ENCODE data around the gene C17orf100. TPM values are rescaled to one million over a fixed set of nuclear protein-coding genes. Genes with fewer than 3 reads are reported as not detected.

Gene C17orf100
- total and polyA plus RNA-seq, 7 donors = 0.34 to 1.4 (median 0.67) TPM

DNA sequence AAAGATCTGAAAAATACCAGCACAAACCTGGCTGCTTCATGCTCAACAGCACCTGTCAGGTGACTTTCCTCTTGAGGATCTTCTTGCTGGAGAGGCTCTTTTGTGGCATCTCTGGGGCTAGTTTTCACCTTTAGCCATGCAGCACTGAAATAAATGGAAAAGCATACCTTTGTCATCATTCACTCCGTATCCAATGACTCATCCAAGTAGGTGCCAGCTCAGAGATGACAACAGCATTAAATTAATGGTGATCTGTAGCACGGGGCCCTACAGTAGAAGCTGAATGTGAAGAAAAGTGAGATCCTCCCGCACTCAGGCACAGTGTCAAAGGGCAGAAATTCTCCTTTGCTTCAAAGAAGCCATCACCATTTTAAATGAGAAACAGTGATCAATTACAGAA lies 43.2 kb upstream of the C17orf100 start:
- peaks cover 6 to 85% of the 10 kb centered on the region in 2 donors for H3K36me3 ChIP-seq (ENCODE audit: insufficient read depth in 1 of 2, low read depth in 1 of 2)
- no peaks in the 10 kb centered on the region for H3K4me1 ChIP-seq
- 79 to 91% (median 86%) methylated on average over 3 of the region's 3 CpGs for WGBS, 3 donors
- H3K9me3 ChIP-seq = no peaks in the 10 kb centered on the region
- intact Hi-C loops (cut with DNase I) = no loop called here
- no peaks in the 10 kb centered on the region for H3K27me3 ChIP-seq (ENCODE audit: insufficient read depth in 3 of 3, low read length in 2 of 3)
- no peak overlapping the region for H3K27ac ChIP-seq
- ATAC-seq = no peak
- no peak overlapping the region for H3K4me3 ChIP-seq
- DNase-seq = no peak
- TF ChIP-seq, protein P1, sequence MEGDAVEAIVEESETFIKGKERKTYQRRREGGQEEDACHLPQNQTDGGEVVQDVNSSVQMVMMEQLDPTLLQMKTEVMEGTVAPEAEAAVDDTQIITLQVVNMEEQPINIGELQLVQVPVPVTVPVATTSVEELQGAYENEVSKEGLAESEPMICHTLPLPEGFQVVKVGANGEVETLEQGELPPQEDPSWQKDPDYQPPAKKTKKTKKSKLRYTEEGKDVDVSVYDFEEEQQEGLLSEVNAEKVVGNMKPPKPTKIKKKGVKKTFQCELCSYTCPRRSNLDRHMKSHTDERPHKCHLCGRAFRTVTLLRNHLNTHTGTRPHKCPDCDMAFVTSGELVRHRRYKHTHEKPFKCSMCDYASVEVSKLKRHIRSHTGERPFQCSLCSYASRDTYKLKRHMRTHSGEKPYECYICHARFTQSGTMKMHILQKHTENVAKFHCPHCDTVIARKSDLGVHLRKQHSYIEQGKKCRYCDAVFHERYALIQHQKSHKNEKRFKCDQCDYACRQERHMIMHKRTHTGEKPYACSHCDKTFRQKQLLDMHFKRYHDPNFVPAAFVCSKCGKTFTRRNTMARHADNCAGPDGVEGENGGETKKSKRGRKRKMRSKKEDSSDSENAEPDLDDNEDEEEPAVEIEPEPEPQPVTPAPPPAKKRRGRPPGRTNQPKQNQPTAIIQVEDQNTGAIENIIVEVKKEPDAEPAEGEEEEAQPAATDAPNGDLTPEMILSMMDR (IDR thresholded peaks at IDR 0.05) = no peak

DNA sequence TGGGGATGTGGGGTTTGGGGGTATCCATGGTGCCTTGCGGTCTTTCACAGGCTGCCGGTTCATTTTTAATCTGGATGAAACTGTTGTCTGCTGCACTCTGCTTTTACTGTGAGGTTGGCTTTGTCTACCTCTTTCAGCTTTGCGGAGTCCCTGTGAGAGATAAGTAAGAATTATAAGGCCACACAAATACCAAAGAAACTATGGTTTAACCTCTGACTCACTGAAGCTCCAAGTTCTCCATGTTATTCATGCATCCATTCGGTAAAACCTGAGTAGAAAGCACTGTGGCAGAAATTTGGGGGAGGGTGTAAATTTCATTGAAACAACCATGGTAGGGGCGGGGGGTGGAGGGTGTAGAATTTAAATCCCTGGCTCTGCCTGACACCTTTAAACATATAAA lies 41.6 kb upstream of the C17orf100 start:
- Histone ChIP-seq H3K4me1 (no peaks in the 10 kb centered on the region), H3K27ac (no peak overlapping the region), H3K36me3 (ENCODE audit: insufficient read depth in 1 of 2, low read depth in 1 of 2) (peaks cover 6 to 83% of the 10 kb centered on the region in 2 donors), H3K4me3 (no peak overlapping the region), H3K9me3 (no peaks in the 10 kb centered on the region), H3K27me3 (ENCODE audit: insufficient read depth in 3 of 3, low read length in 2 of 3) (no peaks in the 10 kb centered on the region)
- TF ChIP-seq, protein P1 (IDR thresholded peaks at IDR 0.05) = no peak
- DNase-seq = no peak
- no peak for ATAC-seq
- 96 to 99% (median 96%) methylated on average over 5 of the region's 5 CpGs for WGBS, 3 donors
- intact Hi-C loops (cut with DNase I) = no loop called here

DNA sequence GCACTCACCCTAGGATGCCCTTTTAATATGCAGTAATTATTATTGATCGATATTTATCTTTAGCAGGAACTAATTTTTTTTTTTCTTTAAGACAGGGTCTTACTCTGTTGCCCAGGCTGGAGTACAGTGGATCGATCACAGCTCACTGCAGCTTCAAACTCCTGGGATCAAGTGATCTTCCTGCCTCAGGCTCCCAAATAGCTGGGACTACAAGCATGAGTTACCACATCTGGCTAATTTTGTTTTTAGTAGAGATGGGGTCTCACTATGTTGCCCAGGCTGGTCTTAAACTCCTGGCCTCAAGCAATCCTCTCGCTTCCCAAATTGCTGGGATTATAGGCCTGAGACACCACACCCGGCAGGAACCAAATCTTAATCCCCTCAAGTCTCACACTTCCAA lies 40.3 kb upstream of the C17orf100 start:
- Histone ChIP-seq H3K27ac (no peak overlapping the region), H3K27me3 (ENCODE audit: insufficient read depth in 3 of 3, low read length in 2 of 3) (no peaks in the 10 kb centered on the region), H3K36me3 (ENCODE audit: insufficient read depth in 1 of 2, low read depth in 1 of 2) (peaks cover 3 to 71% of the 10 kb centered on the region in 2 donors), H3K9me3 (no peaks in the 10 kb centered on the region), H3K4me1 (no peaks in the 10 kb centered on the region), H3K4me3 (no peak overlapping the region)
- no peak for ATAC-seq
- TF ChIP-seq, protein P1 (IDR thresholded peaks at IDR 0.05) = no peak
- no peak for DNase-seq
- intact Hi-C loops (cut with DNase I) = no loop called here
- 94 to 95% (median 95%) methylated on average over 4 of the region's 4 CpGs for WGBS, 3 donors

DNA sequence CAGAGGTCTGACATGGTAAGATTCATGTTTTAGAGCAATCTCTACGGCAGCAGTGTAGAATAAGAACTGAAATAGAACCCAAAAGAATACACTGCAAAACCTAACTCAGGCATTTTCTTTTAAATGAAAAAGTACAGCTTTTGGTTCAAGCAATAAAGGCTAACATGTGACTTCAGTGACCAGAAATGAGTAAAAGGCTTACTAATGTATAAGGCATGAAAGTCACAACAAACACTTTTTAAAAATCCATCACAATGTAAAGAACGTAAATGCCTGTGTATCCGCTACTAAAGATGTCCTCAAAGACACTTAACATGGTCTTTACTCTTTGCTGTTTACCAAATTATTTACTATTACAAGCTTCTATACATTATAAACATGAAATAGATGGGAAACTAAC lies 27.6 kb upstream of the C17orf100 start:
- no peak overlapping the region for H3K27ac ChIP-seq
- 97 to 99% (median 97%) methylated on average over 3 of the region's 3 CpGs for WGBS, 3 donors
- DNase-seq (no peak), ATAC-seq (no peak)
- H3K4me3 ChIP-seq = no peak overlapping the region
- TF ChIP-seq, protein P1 (IDR thresholded peaks at IDR 0.05) = no peak
- H3K4me1 ChIP-seq = no peaks in the 10 kb centered on the region
- no peaks in the 10 kb centered on the region for H3K27me3 ChIP-seq (ENCODE audit: insufficient read depth in 3 of 3, low read length in 2 of 3)
- intact Hi-C loops (cut with DNase I) = no loop called here
- peaks cover 2 to 82% of the 10 kb centered on the region in 2 donors for H3K36me3 ChIP-seq (ENCODE audit: insufficient read depth in 1 of 2, low read depth in 1 of 2)
- no peaks in the 10 kb centered on the region for H3K9me3 ChIP-seq

DNA sequence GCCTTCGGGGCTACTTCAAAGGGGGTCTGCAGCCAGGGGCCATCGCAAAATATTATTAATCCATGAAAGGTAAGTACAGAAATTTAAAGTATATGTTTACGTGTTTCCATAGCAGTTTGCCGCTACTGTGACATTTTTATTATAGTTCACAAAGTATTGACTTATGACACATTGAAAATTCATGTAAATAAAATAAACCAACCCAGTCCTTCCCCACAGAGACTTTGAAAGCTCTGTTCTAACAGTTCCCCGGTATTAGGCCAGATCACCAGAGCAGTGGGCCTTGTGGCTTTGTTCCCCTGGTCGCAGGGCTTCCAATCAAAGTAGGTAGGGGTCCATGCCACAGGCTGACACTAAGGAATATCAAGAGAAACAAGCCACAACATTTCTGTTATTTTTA lies 24.9 kb upstream of the C17orf100 start:
- Histone ChIP-seq H3K4me3 (no peak overlapping the region), H3K27me3 (ENCODE audit: insufficient read depth in 3 of 3, low read length in 2 of 3) (no peaks in the 10 kb centered on the region), H3K9me3 (no peaks in the 10 kb centered on the region), H3K27ac (no peak overlapping the region), H3K4me1 (no peaks in the 10 kb centered on the region), H3K36me3 (ENCODE audit: insufficient read depth in 1 of 2, low read depth in 1 of 2) (peaks cover 2 to 79% of the 10 kb centered on the region in 2 donors)
- intact Hi-C loops (cut with DNase I) = no loop called here
- TF ChIP-seq, protein P1 (IDR thresholded peaks at IDR 0.05) = no peak
- ATAC-seq = no peak
- no peak for DNase-seq
- 81 to 92% (median 86%) methylated on average over 6 of the region's 6 CpGs for WGBS, 3 donors
